ENCODE results near the gene PCDHB4.

- TF ChIP-seq CTCF (IDR thresholded peaks at IDR 0.05; ENCODE audit: low read depth, low read length, missing input control): no peak
- no peak for TF ChIP-seq ZBTB33 (IDR thresholded peaks at IDR 0.05)
- TF ChIP-seq HNF4A (conservative IDR thresholded peaks at IDR 0.05): no peak
- no peak for TF ChIP-seq TAF1 (conservative IDR thresholded peaks at IDR 0.05)
- no peak for TF ChIP-seq YY1 (IDR thresholded peaks at IDR 0.05)
- no peak for TF ChIP-seq MAX (IDR thresholded peaks at IDR 0.05)
Measured at GRCh38 chr5:141155540-141156374, 34.1 kb downstream of the PCDHB4 start.

Measured in liver (tissue), 3 donors.